Astrocyte of the spinal cord (primary cell): Measurements from ENCODE around the gene MTNR1A.

Experiments used
- DNase-seq: peaks from one replicate; pipeline ENCODE4 v3.0.0; 2011; ENCODE audit warnings: low read depth, low spot score
- H3K4me3 ChIP-seq: 2 replicates; pipeline ENCODE4 v1.5.1; 2011; ENCODE audit warnings: low read depth, mild to moderate bottlenecking, low read length, moderate library complexity
- in situ Hi-C: cut with HindIII; loops from 2 replicates; pipeline ENCODE4 v1.10.0; 2017; ENCODE audit warnings: low sequenced_read_pairs
- TF ChIP-seq, protein P1 (sequence below): IDR thresholded peaks from 2 replicates; pipeline ENCODE4 v1.5.1; 2012; ENCODE audit warnings: low read depth, mild to moderate bottlenecking, low read length, inconsistent platforms

The MTNR1A gene

DNA sequence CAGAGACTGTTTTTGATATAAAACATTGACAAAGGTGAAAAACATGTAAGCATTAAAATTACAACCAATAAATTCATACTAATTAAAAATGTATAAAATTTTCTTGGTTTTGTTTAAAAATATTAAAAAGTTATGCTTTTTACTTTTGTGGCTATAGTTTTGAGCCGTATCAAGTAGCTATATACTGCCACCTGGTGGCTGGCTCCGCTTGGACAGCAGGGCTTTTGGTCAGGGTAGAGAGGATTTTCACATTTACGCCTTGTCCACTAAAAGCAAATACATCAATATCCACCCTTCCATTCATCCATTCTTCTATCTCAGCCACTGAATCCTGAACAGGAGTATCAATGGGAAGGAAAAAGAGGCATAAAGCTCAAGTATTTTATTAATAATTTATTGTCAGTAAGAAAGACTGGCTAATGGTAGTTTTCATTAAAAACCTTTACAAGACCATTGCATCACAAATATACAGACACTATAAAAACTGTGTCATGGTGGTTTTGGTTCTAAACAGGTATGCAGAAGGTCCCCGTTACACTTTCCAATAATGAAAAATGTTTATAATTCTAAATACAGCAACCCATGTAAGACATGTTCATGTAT, 32.1 kb upstream of the MTNR1A start:
- TF ChIP-seq, protein P1, sequence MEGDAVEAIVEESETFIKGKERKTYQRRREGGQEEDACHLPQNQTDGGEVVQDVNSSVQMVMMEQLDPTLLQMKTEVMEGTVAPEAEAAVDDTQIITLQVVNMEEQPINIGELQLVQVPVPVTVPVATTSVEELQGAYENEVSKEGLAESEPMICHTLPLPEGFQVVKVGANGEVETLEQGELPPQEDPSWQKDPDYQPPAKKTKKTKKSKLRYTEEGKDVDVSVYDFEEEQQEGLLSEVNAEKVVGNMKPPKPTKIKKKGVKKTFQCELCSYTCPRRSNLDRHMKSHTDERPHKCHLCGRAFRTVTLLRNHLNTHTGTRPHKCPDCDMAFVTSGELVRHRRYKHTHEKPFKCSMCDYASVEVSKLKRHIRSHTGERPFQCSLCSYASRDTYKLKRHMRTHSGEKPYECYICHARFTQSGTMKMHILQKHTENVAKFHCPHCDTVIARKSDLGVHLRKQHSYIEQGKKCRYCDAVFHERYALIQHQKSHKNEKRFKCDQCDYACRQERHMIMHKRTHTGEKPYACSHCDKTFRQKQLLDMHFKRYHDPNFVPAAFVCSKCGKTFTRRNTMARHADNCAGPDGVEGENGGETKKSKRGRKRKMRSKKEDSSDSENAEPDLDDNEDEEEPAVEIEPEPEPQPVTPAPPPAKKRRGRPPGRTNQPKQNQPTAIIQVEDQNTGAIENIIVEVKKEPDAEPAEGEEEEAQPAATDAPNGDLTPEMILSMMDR = peak; percentile 90
- DNase-seq = peak; percentile 65
- H3K4me3 ChIP-seq = no peak overlapping the region
- in situ Hi-C loops = no loop called here

DNA sequence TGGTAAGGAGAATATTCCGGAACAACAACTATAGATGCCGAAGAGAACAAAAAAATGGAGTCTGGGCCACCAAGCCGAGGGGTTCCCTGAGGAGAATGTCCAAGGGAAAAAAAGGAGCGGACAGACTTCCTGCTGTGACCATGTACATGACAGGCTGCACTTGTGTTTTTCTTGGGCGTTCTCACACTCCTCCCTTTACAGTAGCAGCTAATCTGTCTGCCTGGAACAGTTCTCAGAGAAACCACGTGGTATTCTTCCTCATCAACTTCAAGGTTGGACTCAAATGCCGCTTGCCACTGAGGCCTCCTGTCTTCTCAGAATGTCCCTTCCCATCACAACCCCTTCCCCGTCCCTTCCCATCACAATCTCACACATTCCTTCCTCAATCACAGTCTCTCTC, 30.8 kb upstream of the MTNR1A start:
- no peak overlapping the region for H3K4me3 ChIP-seq
- peak; percentile 29 for DNase-seq
- in situ Hi-C loops = no loop called here
- TF ChIP-seq, protein P1 = no peak

DNA sequence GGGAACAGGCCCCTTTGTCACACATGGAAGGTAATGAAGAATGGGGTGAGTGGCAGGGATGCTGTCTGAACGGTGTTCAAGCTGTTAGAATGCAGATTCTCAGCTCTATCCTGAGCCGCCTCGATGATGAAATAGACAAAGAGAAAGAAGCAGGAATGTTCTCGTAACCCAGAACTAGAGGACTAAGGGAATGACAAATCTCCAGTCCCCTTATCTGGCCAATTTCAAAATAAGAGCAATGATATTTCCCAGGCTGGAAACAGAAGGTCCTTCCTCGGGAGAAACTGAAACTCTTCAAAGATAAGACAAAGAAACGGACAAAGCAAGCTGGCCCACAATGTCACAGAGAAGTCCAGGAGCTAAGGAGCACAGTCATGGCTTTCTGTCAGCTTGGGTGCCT, 29.5 kb upstream of the MTNR1A start:
- in situ Hi-C loops = no loop called here
- TF ChIP-seq, protein P1 = no peak
- no peak overlapping the region for H3K4me3 ChIP-seq
- no peak for DNase-seq

DNA sequence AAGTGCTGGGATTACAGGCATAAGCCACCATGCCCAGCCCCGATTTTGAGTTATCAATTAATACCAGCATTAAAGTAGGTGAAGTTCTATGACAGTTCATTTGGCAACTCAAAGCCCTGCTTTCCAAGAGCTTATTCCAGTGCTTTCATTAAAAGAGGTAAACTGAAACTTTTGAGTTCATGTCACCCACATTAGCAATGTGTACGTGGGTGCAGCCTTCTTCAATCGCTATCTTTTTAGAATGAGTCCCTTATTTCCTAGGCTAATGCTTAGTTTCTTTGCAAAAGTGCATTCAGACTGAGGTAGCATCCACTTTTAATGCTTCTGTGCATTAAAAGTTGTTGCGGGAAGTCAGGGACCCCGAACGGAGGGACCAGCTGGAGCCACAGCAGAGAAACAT, 26.1 kb upstream of the MTNR1A start:
- no peak overlapping the region for H3K4me3 ChIP-seq
- in situ Hi-C loops = no loop called here
- TF ChIP-seq, protein P1 = no peak
- DNase-seq = no peak

DNA sequence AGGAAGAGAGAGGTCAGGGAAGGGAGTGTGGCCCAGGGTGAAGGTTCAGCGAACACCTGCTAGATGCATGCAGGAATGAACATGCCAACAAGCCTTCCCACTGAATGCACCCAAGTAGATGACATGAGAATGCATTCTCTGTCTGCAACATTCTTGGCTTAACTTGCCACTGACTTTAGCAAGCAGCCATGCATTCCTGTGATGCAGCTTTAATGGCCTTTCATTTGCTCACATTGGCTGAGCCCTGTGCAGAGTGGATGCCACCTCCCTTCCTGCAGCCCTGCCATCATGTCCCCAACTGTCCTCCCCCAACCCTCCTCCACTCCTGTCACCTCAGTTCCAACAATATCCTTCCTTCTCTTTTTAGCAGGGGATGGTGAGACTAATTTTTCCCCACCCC, 25.3 kb upstream of the MTNR1A start:
- in situ Hi-C loops = no loop called here
- DNase-seq = no peak
- no peak overlapping the region for H3K4me3 ChIP-seq
- TF ChIP-seq, protein P1 = no peak

DNA sequence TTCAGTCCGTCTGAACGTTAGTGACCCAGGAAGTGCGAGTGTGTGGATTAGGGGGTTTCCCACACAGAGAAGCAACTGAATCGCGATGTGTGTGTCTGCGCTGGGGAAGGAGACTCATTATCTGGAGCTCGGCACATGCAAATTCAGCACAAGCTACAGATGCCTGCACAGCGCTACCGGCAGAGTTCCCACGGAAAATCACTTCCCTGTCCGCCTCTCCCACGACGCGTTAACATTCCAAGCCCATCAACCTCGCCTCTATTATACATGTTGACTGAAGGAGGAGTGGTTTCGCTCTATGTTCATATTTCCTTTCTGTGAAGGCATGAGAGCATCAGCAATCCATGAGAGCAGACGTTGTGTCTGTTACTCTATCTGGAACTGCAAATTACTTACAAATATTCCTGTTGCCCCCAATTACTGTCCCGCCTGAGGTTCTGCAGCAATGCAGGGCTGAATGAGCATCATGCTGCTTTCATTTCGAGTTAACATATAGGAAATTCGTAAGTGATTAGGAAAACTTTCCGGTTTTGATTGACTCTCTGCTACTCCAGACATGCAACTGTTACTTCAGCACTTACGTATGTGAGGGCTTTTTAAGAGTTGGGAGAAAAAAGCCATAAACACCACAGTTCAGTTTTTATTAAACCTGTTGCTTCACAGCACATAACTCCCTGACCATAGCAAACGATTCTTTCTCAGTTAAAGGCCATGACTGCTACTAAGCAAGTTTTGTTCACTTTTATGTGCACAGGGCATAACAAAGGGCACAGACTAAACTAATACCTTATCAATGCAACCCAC, 15.0 kb upstream of the MTNR1A start:
- TF ChIP-seq, protein P1 = no peak
- DNase-seq = peak; percentile 28
- in situ Hi-C loops = no loop called here
- H3K4me3 ChIP-seq = peak overlapping the region; percentile 23
